Stimulated activated CD4-positive, alpha-beta T cell treated with anti-CD3 and anti-CD28 coated beads, Interleukin-2, amount 100 ng/mL, for 48 hours (primary cell): ENCODE data around the gene RORC.
"Not testable (repeated sequence)": the region's sequence is repeated elsewhere in the genome, so short reads cannot be mapped to it uniquely, and the experiment has no call there.

ENCODE experiments used
- DNase-seq, 2 donors: peaks; one replicate each; pipeline ENCODE4 v3.0.0-alpha.2; 2020

Gene RORC

GRCh38 chr1:151831605-151832004 lies at the start of gene RORC:
Gene RORC, minus strand, starts transcription at chr1:151831802. Its CDS starts 38 bp downstream, at chr1:151831764.
- no peak for DNase-seq

DNA sequence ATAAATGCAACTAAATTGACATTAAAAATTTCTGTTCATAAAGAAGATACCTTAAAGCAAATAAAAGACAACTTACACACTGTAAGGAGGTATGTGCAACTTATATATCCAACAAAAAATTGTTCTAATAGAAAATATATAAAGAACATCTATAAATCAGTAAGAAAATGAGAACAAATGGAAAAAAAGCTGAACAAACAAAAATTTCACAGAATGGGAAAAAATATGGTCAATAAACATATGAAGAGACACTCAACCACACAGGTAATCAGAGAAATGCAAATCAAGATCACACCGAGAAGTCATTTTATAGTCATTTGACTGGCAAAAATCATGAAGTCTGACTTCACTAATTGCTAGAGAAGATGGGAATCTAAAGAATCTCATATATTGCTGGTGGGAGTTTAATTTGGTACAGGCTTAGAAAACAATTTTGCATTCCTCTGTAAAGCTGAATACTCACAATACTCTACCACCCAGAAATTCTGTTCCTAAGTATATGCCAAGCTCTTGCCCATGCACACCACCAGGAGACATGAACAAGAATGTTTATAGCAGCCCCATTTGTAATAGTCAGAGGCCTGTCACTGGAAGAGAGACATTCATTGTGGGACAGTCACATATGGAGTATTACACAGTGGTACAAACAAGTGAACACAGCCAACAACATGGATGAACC lies 44.0 kb upstream of the RORC start:
- no peak for DNase-seq

DNA sequence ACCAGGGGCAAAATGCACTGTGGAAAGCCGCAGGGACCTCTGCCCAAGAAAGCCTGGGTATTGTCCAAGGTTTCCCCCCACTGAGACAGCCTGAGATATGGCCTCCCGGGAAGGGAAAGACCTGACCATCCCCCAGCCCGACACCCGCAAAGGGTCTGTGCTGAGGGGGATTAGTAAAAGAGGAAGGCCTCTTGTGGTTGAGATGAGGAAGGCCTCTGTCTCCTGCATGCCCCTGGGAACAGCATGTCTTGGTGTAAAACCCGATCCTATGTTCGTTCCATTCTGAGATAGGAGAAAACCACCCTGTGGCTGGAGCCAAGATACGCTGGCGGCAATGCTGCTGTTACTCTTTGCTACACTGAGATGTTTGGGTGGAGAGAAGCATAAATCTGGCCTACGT lies 41.2 kb upstream of the RORC start:
- not testable (repeated sequence) for DNase-seq

- DNase-seq: no peak
These were observed 39.9 kb upstream of the RORC start for GRCh38 chr1:151871284-151872030.

GRCh38 chr1:151868486-151868885 lies 36.9 kb upstream of the RORC start:
- no peak for DNase-seq

GRCh38 chr1:151867765-151868411 lies 36.3 kb upstream of the RORC start:
- DNase-seq: no peak

- DNase-seq: no peak
These were observed 35.7 kb upstream of the RORC start for GRCh38 chr1:151867321-151867720.

- DNase-seq: no peak
These were observed 32.8 kb upstream of the RORC start for GRCh38 chr1:151864411-151864810.

GRCh38 chr1:151862604-151863003 lies 31.0 kb upstream of the RORC start:
- no peak for DNase-seq

DNA sequence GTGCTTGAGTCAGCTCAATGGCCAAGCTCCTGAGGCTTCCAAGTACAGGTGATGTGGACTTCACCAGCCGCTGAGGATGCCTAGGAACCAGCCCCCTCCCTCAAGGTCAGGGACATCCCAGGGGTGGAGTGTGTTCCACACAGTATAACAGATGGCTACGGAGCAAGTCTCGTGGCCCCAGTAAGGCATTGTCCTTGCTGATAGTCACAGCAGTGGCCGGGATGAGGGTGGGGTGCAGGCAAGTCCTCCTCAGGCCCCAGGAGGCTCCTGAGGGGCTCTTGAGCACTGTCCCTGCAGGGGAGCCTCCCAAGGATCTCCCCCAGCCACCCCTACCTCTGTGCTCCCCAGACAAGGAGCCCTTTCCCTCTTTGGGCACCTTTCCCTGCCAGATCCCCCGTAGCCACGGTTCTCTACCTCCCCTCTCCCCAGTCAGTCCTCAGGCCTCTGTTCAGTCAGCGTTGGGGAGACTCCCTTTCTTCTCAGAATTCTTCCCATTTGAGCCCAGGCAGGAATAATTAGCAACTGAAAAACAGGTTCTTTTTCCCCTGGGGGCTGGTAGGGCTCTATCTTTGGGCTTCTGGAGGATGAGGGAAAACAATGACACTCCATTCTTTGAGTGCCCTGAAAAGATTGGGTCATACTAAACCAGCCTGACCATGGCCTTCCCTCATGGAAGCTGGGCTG lies 29.0 kb upstream of the RORC start:
- DNase-seq: no peak

- DNase-seq: no peak
These were observed 28.3 kb upstream of the RORC start for GRCh38 chr1:151859891-151860293.

DNA sequence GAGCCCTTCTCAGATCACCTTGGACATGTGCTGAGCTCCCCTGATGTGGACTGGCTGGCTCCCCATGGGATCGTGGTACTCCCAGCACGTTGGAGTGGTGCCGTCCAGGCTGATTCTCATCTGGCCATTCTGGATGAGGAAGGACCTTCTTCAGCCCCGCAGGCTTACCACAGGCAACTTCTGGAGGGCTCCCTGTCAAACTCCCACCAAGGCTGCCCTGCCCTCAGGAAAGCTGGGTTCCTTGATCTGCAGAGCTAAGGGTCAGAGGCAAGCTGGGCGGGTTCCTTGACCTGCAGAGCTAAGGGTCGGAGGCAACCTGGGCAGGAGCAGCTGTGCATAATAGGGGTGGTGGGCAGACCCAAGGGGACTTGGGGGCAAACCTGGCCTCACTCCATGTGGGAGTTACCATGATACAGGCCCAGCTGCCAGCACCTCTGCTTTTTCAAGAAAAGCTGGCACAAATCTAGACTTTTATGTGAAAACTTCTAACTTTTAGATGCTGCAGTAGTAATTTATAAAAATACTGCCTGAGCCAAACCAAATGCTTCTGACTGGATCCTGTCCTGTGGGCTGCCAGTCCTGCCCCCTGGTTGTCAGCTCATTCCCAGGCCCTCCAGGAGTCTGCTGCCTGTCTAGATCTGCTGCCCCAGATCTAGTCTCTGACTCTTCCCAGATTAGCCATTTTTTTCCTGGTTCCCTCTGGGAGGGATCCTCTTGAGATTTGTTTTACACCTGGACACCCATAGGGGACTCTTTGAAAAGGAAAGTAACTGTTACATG lies 27.5 kb upstream of the RORC start:
- no peak for DNase-seq

GRCh38 chr1:151858030-151858746 lies 26.6 kb upstream of the RORC start:
- no peak for DNase-seq

GRCh38 chr1:151855933-151856332 lies 24.3 kb upstream of the RORC start:
- DNase-seq: no peak

- DNase-seq: not testable (repeated sequence)
These were observed 23.9 kb upstream of the RORC start for GRCh38 chr1:151855516-151855915.

GRCh38 chr1:151854658-151855057 lies 23.1 kb upstream of the RORC start:
- DNase-seq: no peak

GRCh38 chr1:151853411-151853943 lies 21.9 kb upstream of the RORC start, which contains the start of gene THEM5:
Gene THEM5, minus strand, starts transcription at chr1:151853712. Its CDS starts 147 bp downstream, at chr1:151853565.
- no peak for DNase-seq

DNA sequence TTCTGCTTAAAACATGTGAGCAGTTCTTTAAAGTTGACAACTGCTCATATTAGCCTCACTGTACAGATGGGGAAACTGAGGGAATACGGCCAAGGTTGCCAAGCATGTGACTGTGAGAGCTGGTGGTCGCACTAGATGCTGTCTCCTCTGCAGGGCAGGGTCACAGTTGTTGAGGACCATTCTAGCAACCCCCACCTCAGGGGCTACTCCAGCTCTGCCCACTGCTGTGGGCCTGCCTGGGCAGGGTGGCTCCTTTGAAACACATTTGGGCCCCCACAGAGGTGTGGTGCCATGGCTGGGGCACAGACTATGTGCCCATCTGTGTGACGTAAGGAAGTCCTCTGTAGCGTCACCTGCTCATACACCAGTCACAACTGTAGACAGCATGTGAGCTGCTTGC lies 21.1 kb upstream of the RORC start:
- no peak for DNase-seq

DNA sequence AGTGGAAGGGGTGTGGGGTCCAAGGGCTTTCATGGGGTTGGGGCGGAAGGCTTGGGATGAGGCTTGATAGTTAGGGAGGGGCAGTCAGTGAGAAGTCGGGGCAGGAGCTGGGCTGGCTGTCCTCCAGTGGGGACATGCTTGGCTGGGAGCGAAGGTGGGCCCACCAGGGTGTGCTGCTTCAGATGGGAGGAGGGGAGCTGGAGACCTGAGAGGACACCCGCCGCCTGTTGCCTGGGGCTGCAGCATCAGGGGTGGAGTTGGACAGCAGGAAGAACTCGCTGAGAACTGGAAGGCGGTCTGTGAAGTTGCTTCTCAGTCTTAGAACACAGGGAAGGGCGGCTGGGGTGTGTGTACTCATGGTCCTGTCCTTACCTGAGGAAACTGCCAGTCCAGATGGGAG lies 20.3 kb upstream of the RORC start:
- DNase-seq: no peak

GRCh38 chr1:151849871-151850270 lies 18.3 kb upstream of the RORC start:
- no peak for DNase-seq

DNA sequence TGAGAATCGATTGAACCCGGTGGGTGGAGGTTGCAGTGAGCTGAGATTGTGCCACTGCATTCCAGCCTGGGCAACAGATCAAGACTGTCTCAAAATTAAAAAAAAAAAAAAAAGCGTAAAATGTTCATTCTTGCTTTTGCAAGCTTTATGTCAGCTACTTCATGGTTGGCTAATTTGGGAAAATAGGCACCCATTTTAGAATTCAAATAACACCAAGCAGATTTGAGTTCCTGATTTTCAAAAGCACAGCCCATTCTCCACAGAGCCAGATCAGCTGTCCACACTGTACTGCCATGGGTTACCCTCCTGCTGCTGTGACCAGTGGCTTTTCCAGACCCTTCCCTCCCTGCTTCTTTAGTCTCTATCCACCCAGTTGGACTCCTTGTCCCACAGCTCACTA lies 17.5 kb upstream of the RORC start:
- no peak for DNase-seq
